Measurements from ENCODE around the gene CFAP90. TPM values are rescaled to one million over a fixed set of nuclear protein-coding genes. Genes with fewer than 3 reads are reported as not detected.

Gene CFAP90
- total and polyA plus RNA-seq, 11 donors = not detected

GRCh38 chr5:7873216-7873615 lies 22.3 kb upstream of the CFAP90 start:
- H3K36me3 ChIP-seq = peaks cover 0 to 59% (median 47%) of the 10 kb centered on the region in 9 donors
- WGBS, 4 donors = 70 to 83% (median 78%) methylated on average over 9 of the region's 9 CpGs

DNA sequence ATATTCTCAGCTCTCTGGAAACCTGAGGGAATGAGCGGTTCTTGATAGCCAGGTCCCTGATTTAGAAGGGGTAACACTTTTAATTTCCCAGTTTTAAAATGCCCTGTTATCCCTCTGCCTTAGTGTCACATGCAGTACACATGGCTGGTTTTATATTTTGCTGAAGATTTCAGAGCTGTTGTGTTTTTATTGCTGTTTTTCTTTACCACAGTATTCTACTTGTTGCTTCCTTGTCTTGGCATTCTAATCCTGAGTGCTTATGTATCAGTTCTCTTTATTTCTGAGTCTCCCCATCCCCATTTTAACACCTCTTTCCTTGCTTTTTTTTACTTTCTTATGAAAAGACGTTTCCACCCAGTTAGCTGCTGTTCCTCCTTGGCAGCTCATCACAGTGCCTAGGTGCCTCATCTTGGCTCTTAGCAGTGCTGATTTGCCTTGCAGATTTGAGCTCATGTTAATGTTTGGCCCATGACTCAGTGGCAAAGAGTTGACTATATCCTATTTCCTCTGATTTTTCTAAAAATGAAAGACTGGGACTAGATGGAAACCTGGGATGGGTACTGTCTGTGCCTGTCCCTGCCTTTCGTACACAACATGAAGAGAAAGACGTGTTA lies 21.7 kb upstream of the CFAP90 start:
- ATAC-seq = no peak
- Histone ChIP-seq H3K36me3 (peaks cover 0 to 53% (median 41%) of the 10 kb centered on the region in 9 donors), H3K4me1 (peaks cover 0 to 39% (median 20%) of the 10 kb centered on the region in 12 donors), H3K4me3 (no peak overlapping the region), H3K27ac (peak overlapping the region in 1 of 12 donors; percentile 3), H3K9me3 (no peaks in the 10 kb centered on the region), H3K27me3 (no peaks in the 10 kb centered on the region)
- WGBS, 4 donors = 71 to 76% (median 73%) methylated on average over 4 of the region's 4 CpGs
- DNase-seq = no peak
- TF ChIP-seq POLR2A (IDR thresholded peaks at IDR 0.05) (no peak), CTCF (IDR thresholded peaks at IDR 0.05) (no peak)
- intact Hi-C loops (cut with DNase I) = no loop called here

More at GRCh38 chr5:7873216-7873615, 22.3 kb upstream of the CFAP90 start:
- H3K27ac ChIP-seq = peak overlapping the region in 1 of 12 donors; percentile 3
- TF ChIP-seq POLR2A (IDR thresholded peaks at IDR 0.05) = no peak
- TF ChIP-seq CTCF (IDR thresholded peaks at IDR 0.05) = no peak
- no peaks in the 10 kb centered on the region for H3K27me3 ChIP-seq
- peaks cover 0 to 39% (median 16%) of the 10 kb centered on the region in 12 donors for H3K4me1 ChIP-seq
- intact Hi-C loops (cut with DNase I) = no loop called here
- H3K4me3 ChIP-seq = no peak overlapping the region
- H3K9me3 ChIP-seq = no peaks in the 10 kb centered on the region
- no peak for ATAC-seq
- DNase-seq = no peak

DNA sequence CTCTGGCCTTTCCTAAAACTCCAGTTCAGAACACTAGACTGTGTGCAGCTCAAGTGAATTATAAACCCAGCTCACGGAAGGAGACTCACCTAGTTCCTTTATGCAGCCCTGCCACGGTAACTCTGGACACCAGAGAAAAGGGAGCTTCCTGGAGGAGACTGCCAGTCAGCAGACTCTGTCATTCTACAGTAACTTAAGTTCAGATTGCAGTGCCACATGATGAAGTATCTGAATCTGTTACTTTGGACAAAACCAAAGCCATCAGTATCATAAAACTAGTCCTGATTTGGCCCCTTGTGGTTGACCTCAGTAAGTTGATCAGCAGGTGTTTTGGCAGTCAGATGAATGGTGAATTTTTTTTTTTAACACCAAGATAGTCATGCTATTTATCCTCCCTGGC lies 20.7 kb upstream of the CFAP90 start:
- no peaks in the 10 kb centered on the region for H3K9me3 ChIP-seq
- H3K4me3 ChIP-seq = no peak overlapping the region
- 67 to 72% (median 70%) methylated on average over 2 of the region's 2 CpGs for WGBS, 4 donors
- peaks cover 0 to 43% (median 25%) of the 10 kb centered on the region in 12 donors for H3K4me1 ChIP-seq
- intact Hi-C loops (cut with DNase I) = no loop called here
- DNase-seq (no peak), ATAC-seq (no peak)
- H3K27ac ChIP-seq = no peak overlapping the region
- TF ChIP-seq POLR2A (IDR thresholded peaks at IDR 0.05) (no peak), CTCF (IDR thresholded peaks at IDR 0.05) (no peak)
- no peaks in the 10 kb centered on the region for H3K27me3 ChIP-seq
- peaks cover 0 to 45% (median 31%) of the 10 kb centered on the region in 9 donors for H3K36me3 ChIP-seq

GRCh38 chr5:7869474-7870136 lies 18.7 kb upstream of the CFAP90 start:
- intact Hi-C loops (cut with DNase I) = no loop called here
- Histone ChIP-seq H3K4me1 (peaks cover 0 to 46% (median 27%) of the 10 kb centered on the region in 12 donors), H3K27me3 (no peaks in the 10 kb centered on the region), H3K9me3 (no peaks in the 10 kb centered on the region), H3K4me3 (peak overlapping the region; percentile 67 to 98 (median 96)), H3K36me3 (peaks cover 0 to 37% (median 24%) of the 10 kb centered on the region in 9 donors), H3K27ac (peak overlapping the region in 11 of 12 donors; percentile 74 to 90 (median 85))
- peak in 2 of 5 donors; percentile 24 to 31 for DNase-seq
- 1 to 2% (median 1%) methylated on average over 10 to 41 of the region's 41 CpGs for WGBS, 4 donors
- TF ChIP-seq POLR2A (IDR thresholded peaks at IDR 0.05) = no peak
- TF ChIP-seq CTCF (IDR thresholded peaks at IDR 0.05) = no peak
- peak in 2 of 4 donors; percentile 59 to 65 for ATAC-seq

Measured in heart left ventricle (tissue), 16 donors.